Measurements from ENCODE around the gene NUSAP1. TPM values are rescaled to one million over a fixed set of nuclear protein-coding genes. Genes with fewer than 3 reads are reported as not detected.

Gene NUSAP1
- total and polyA plus RNA-seq, 2 experiments from 2014 or later, result 33.3 to 47.1 TPM

- Histone ChIP-seq H3K9ac (no peak overlapping the region), H3K4me2 (ENCODE audit: unreplicated experiment) (no peak overlapping the region), H3K36me3 (ENCODE audit: low read depth) (peaks cover 18% of the 10 kb centered on the region), H3K9me3 (ENCODE audit: low read depth) (no peaks in the 10 kb centered on the region), H3K4me1 (ENCODE audit: insufficient read depth) (no peaks in the 10 kb centered on the region), H4K20me1 (ENCODE audit: insufficient read depth) (no peaks in the 10 kb centered on the region), H3K4me3 (no peak overlapping the region), H3F3A (ENCODE audit: insufficient read depth) (no peaks in the 10 kb centered on the region), H3K27ac (no peak overlapping the region), H3K27me3 (replicated peaks; ENCODE audit: insufficient read depth) (no peaks in the 10 kb centered on the region), H2AFZ (no peak overlapping the region), H3K9me2 (ENCODE audit: insufficient read depth) (no peaks in the 10 kb centered on the region), H3K79me2 (ENCODE audit: insufficient read depth) (no peaks in the 10 kb centered on the region)
- TF ChIP-seq EZH2 (IDR thresholded peaks at IDR 0.05; ENCODE audit: insufficient read depth, poor library complexity, severe bottlenecking) (no peak), EZH2phosphoT487 (IDR thresholded peaks at IDR 0.05; ENCODE audit: insufficient read depth, low read depth) (no peak)
- DNase-seq, result no peak
- 98% methylated on average over 2 of the region's 2 CpGs for WGBS, 2 experiments (ENCODE audit: low coverage in 1 of 2, low lambda C conversion rate in 2 of 2, missing lambda C conversion rate in 2 of 2)
- in situ Hi-C loops (cut with MboI), result no loop called here
Observed at GRCh38 chr15:41392659-41393058, 60.0 kb downstream of the NUSAP1 start.

GRCh38 chr15:41394924-41395323 is 62.2 kb downstream of the NUSAP1 start:
- Histone ChIP-seq H3K9me2 (ENCODE audit: insufficient read depth) (no peaks in the 10 kb centered on the region), H3F3A (ENCODE audit: insufficient read depth) (no peaks in the 10 kb centered on the region), H2AFZ (no peak overlapping the region), H4K20me1 (ENCODE audit: insufficient read depth) (no peaks in the 10 kb centered on the region), H3K27me3 (replicated peaks; ENCODE audit: insufficient read depth) (no peaks in the 10 kb centered on the region), H3K4me2 (ENCODE audit: unreplicated experiment) (no peak overlapping the region), H3K4me3 (no peak overlapping the region), H3K9ac (no peak overlapping the region), H3K79me2 (ENCODE audit: insufficient read depth) (no peaks in the 10 kb centered on the region; the same call in 1 of the 2 replicates), H3K27ac (no peak overlapping the region), H3K4me1 (ENCODE audit: insufficient read depth) (no peaks in the 10 kb centered on the region), H3K36me3 (ENCODE audit: low read depth) (peaks cover 11% of the 10 kb centered on the region; the same call in 1 of the 2 replicates), H3K9me3 (ENCODE audit: low read depth) (no peaks in the 10 kb centered on the region)
- WGBS, 2 experiments (ENCODE audit: low coverage in 1 of 2, low lambda C conversion rate in 2 of 2, missing lambda C conversion rate in 2 of 2), result 97 to 99% methylated on average over 4 of the region's 4 CpGs
- no peak for TF ChIP-seq EZH2phosphoT487 (IDR thresholded peaks at IDR 0.05; ENCODE audit: insufficient read depth, low read depth)
- TF ChIP-seq EZH2 (IDR thresholded peaks at IDR 0.05; ENCODE audit: insufficient read depth, poor library complexity, severe bottlenecking), result no peak
- in situ Hi-C loops (cut with MboI), result no loop called here
- DNase-seq, result no peak

GRCh38 chr15:41396111-41396510 is 63.4 kb downstream of the NUSAP1 start:
- Histone ChIP-seq H3K36me3 (ENCODE audit: low read depth) (peaks cover 11% of the 10 kb centered on the region; the same call in 1 of the 2 replicates), H3K4me3 (no peak overlapping the region), H3K79me2 (ENCODE audit: insufficient read depth) (peaks cover 6% of the 10 kb centered on the region), H3K9me2 (ENCODE audit: insufficient read depth) (no peaks in the 10 kb centered on the region), H2AFZ (no peak overlapping the region), H3K4me2 (ENCODE audit: unreplicated experiment) (no peak overlapping the region), H4K20me1 (ENCODE audit: insufficient read depth) (no peaks in the 10 kb centered on the region), H3K9ac (no peak overlapping the region), H3F3A (ENCODE audit: insufficient read depth) (no peaks in the 10 kb centered on the region), H3K27ac (no peak overlapping the region), H3K4me1 (ENCODE audit: insufficient read depth) (no peaks in the 10 kb centered on the region), H3K27me3 (replicated peaks; ENCODE audit: insufficient read depth) (no peaks in the 10 kb centered on the region), H3K9me3 (ENCODE audit: low read depth) (no peaks in the 10 kb centered on the region)
- 91 to 96% methylated on average over 3 of the region's 3 CpGs for WGBS, 2 experiments (ENCODE audit: low coverage in 1 of 2, low lambda C conversion rate in 2 of 2, missing lambda C conversion rate in 2 of 2)
- TF ChIP-seq EZH2phosphoT487 (IDR thresholded peaks at IDR 0.05; ENCODE audit: insufficient read depth, low read depth) (no peak), EZH2 (IDR thresholded peaks at IDR 0.05; ENCODE audit: insufficient read depth, poor library complexity, severe bottlenecking) (no peak)
- in situ Hi-C loops (cut with MboI), result no loop called here
- no peak for DNase-seq

- peak overlapping the region; percentile 77 for H3K4me3 ChIP-seq
- no peaks in the 10 kb centered on the region for H3F3A ChIP-seq (ENCODE audit: insufficient read depth)
- H3K9me2 ChIP-seq (ENCODE audit: insufficient read depth), result no peaks in the 10 kb centered on the region
- 8% methylated on average over 9 of the region's 9 CpGs for WGBS, 2 experiments (ENCODE audit: low coverage in 1 of 2, low lambda C conversion rate in 2 of 2, missing lambda C conversion rate in 2 of 2)
- peaks cover 27% of the 10 kb centered on the region for H3K79me2 ChIP-seq (ENCODE audit: insufficient read depth)
- no peak for DNase-seq
- peak overlapping the region; percentile 37 for H3K27ac ChIP-seq
- H3K27me3 ChIP-seq (replicated peaks; ENCODE audit: insufficient read depth), result no peaks in the 10 kb centered on the region
- H4K20me1 ChIP-seq (ENCODE audit: insufficient read depth), result no peaks in the 10 kb centered on the region
- TF ChIP-seq EZH2 (IDR thresholded peaks at IDR 0.05; ENCODE audit: insufficient read depth, poor library complexity, severe bottlenecking) (no peak), EZH2phosphoT487 (IDR thresholded peaks at IDR 0.05; ENCODE audit: insufficient read depth, low read depth) (no peak)
- peak overlapping the region; percentile 93 for H2AFZ ChIP-seq
- H3K4me1 ChIP-seq (ENCODE audit: insufficient read depth), result 0 out of 2 replicates have a peak, but pooled peaks cover 4% of the 10 kb centered on the region
- in situ Hi-C loops (cut with MboI), result no loop called here
- H3K9ac ChIP-seq, result peak overlapping the region; percentile 86
- H3K9me3 ChIP-seq (ENCODE audit: low read depth), result no peaks in the 10 kb centered on the region
- peak overlapping the region; percentile 85 for H3K4me2 ChIP-seq (ENCODE audit: unreplicated experiment)
- no peaks in the 10 kb centered on the region for H3K36me3 ChIP-seq (ENCODE audit: low read depth)
Observed at GRCh38 chr15:41401904-41402267, 69.2 kb downstream of the NUSAP1 start.

- Histone ChIP-seq H3K4me1 (ENCODE audit: insufficient read depth) (no peaks in the 10 kb centered on the region), H3K79me2 (ENCODE audit: insufficient read depth) (peaks cover 9% of the 10 kb centered on the region; the same call in 1 of the 2 replicates), H3K9me3 (ENCODE audit: low read depth) (no peaks in the 10 kb centered on the region), H3F3A (ENCODE audit: insufficient read depth) (no peaks in the 10 kb centered on the region), H3K27ac (no peak overlapping the region), H3K27me3 (replicated peaks; ENCODE audit: insufficient read depth) (no peaks in the 10 kb centered on the region), H3K36me3 (ENCODE audit: low read depth) (no peaks in the 10 kb centered on the region), H3K9ac (no peak overlapping the region), H3K9me2 (ENCODE audit: insufficient read depth) (no peaks in the 10 kb centered on the region), H4K20me1 (ENCODE audit: insufficient read depth) (no peaks in the 10 kb centered on the region), H2AFZ (no peak overlapping the region), H3K4me3 (no peak overlapping the region), H3K4me2 (ENCODE audit: unreplicated experiment) (no peak overlapping the region)
- no peak for TF ChIP-seq EZH2 (IDR thresholded peaks at IDR 0.05; ENCODE audit: insufficient read depth, poor library complexity, severe bottlenecking)
- in situ Hi-C loops (cut with MboI), result no loop called here
- no peak for DNase-seq
- 76 to 80% methylated on average over 5 of the region's 5 CpGs for WGBS, 2 experiments (ENCODE audit: low coverage in 1 of 2, low lambda C conversion rate in 2 of 2, missing lambda C conversion rate in 2 of 2)
Observed at GRCh38 chr15:41407341-41407740, 74.7 kb downstream of the NUSAP1 start.

All from GM23248 (cell line).